HepG2 (cell line): ENCODE results near the gene SLIT3.

Experiments used
- SUZ12 ChIP-seq: fragments of 150-350 bp; IDR thresholded peaks from 2 replicates; pipeline ENCODE4 v1.6.1; 2014; ENCODE audit warnings: low read depth, low read length
- YY1 ChIP-seq: IDR thresholded peaks from 2 replicates; pipeline ENCODE4 v1.6.1; 2011; ENCODE audit warnings: low read length, low read depth, moderate library complexity, mild to moderate bottlenecking; ENCODE audit not compliant: insufficient read depth, insufficient replicate concordance
- ZNF619 ChIP-seq: sonication (generic); formaldehyde crosslinking; IDR thresholded peaks from 2 replicates; pipeline ENCODE4 v1.4.0; 2020; ENCODE audit warnings: mild to moderate bottlenecking, missing genetic modification reagents
- ZNF768 ChIP-seq: sonication (generic); formaldehyde crosslinking; IDR thresholded peaks from 2 replicates; pipeline ENCODE4 v1.4.0; 2020; ENCODE audit warnings: missing genetic modification reagents

- TF ChIP-seq ZNF619 (no peak), SUZ12 (no peak), YY1 (no peak), ZNF768 (CRISPR knock-in tag) (no peak)
Measured at GRCh38 chr5:168817591-168817990, 483.3 kb downstream of the SLIT3 start.
